MM.1S (cell line): ENCODE data around the gene PRG3.

ENCODE experiments used
- DNase-seq: peaks from one replicate; pipeline ENCODE4 v3.0.0-alpha.2; 2015
- H2AFZ ChIP-seq: fragments of 300-600 bp; sonication (generic); 2 replicates; pipeline ENCODE4 v1.6.0; 2016; ENCODE audit warnings: antibody characterized with exemption, low read length
- H3F3A ChIP-seq: fragments of 300-600 bp; sonication (generic); 2 replicates; pipeline ENCODE4 v1.6.1; 2016; ENCODE audit warnings: mild to moderate bottlenecking, antibody characterized with exemption, low read length, moderate library complexity, mixed read lengths; ENCODE audit not compliant: insufficient read depth
- H3K27ac ChIP-seq: fragments of 300-600 bp; sonication (generic); 2 replicates; pipeline ENCODE4 v1.5.1; 2016; ENCODE audit warnings: mild to moderate bottlenecking, low read length
- H3K27me3 ChIP-seq: fragments of 300-600 bp; sonication (generic); replicated peaks from 2 replicates; pipeline ENCODE4 v1.6.0; 2016; ENCODE audit warnings: low read length; ENCODE audit not compliant: insufficient read depth
- H3K36me3 ChIP-seq: fragments of 300-600 bp; sonication (generic); replicated peaks from 2 replicates; pipeline ENCODE4 v1.6.1; 2016; ENCODE audit warnings: mild to moderate bottlenecking, low read length, mixed read lengths; ENCODE audit not compliant: insufficient read depth
- H3K4me1 ChIP-seq: fragments of 300-600 bp; sonication (generic); 2 replicates; pipeline ENCODE4 v1.6.1; 2016; ENCODE audit warnings: low read length, mixed read lengths
- H3K4me2 ChIP-seq: fragments of 300-600 bp; sonication (generic); 2 replicates; pipeline ENCODE4 v1.6.0; 2016; ENCODE audit warnings: low read depth, low read length
- H3K4me3 ChIP-seq: fragments of 300-600 bp; sonication (generic); 2 replicates; pipeline ENCODE4 v1.5.1; 2016; ENCODE audit warnings: low read length, mixed read lengths
- H3K79me2 ChIP-seq: fragments of 300-600 bp; sonication (generic); 2 replicates; pipeline ENCODE4 v1.6.1; 2016; ENCODE audit warnings: mixed run types, low read length, mixed read lengths
- H3K9ac ChIP-seq: fragments of 300-600 bp; sonication (generic); 2 replicates; pipeline ENCODE4 v1.6.1; 2016; ENCODE audit warnings: low read length, mixed read lengths
- H3K9me2 ChIP-seq: fragments of 300-600 bp; sonication (generic); replicated peaks from 2 replicates; pipeline ENCODE4 v1.6.1; 2016; ENCODE audit warnings: mild to moderate bottlenecking, low read length, mixed read lengths; ENCODE audit not compliant: insufficient read depth
- H3K9me3 ChIP-seq: fragments of 300-600 bp; sonication (generic); replicated peaks from 2 replicates; pipeline ENCODE4 v1.6.1; 2016; ENCODE audit warnings: mild to moderate bottlenecking, low read length, mixed read lengths; ENCODE audit not compliant: insufficient read depth
- H4K20me1 ChIP-seq: fragments of 300-600 bp; sonication (generic); 2 replicates; pipeline ENCODE4 v1.6.1; 2016; ENCODE audit warnings: mild to moderate bottlenecking, low read length, moderate library complexity, mixed read lengths; ENCODE audit not compliant: insufficient read depth
- CTCF ChIP-seq: fragments of 300-600 bp; sonication (generic); IDR thresholded peaks from 2 replicates; pipeline ENCODE4 v1.5.1; 2016; ENCODE audit warnings: antibody characterized with exemption, low read length, mixed read lengths
- EZH2 ChIP-seq: fragments of 300-600 bp; sonication (generic); optimal IDR thresholded peaks from 2 replicates; pipeline ENCODE3; 2017; ENCODE audit warnings: low read depth, mild to moderate bottlenecking, antibody characterized with exemption, low read length, mixed read lengths
- EZH2phosphoT487 ChIP-seq: fragments of 300-600 bp; sonication (generic); IDR thresholded peaks from 2 replicates; pipeline ENCODE4 v1.6.1; 2018; ENCODE audit warnings: antibody characterized with exemption, low read length

The PRG3 gene

DNA sequence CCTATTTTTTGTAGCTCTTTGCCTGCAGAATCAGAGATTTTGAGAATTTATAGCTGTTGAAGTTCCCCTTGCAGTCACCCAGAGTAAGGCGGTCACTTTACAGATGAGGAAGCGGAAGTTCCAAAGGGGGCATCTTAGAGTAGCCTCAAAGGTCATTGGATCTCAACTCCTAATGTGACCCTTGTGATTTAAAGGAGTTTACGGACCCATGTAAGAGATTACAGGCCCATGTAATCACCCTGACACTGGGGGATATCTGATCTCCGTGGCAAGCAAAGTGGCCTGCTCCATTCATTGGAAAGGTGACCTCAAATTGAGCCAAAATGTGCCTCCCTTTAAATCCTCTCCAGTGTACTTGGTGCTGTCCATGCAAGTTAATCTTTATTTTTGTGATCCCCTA is 27.1 kb downstream of the PRG3 start:
- Histone ChIP-seq H3K4me3 (no peak overlapping the region), H3K27ac (no peak overlapping the region), H3F3A (no peaks in the 10 kb centered on the region), H3K9me2 (no peaks in the 10 kb centered on the region), H3K9ac (no peak overlapping the region), H3K79me2 (no peaks in the 10 kb centered on the region), H3K27me3 (no peaks in the 10 kb centered on the region), H3K36me3 (no peaks in the 10 kb centered on the region), H4K20me1 (no peaks in the 10 kb centered on the region), H3K9me3 (no peaks in the 10 kb centered on the region), H3K4me1 (no peaks in the 10 kb centered on the region), H3K4me2 (no peak overlapping the region), H2AFZ (no peak overlapping the region)
- no peak for DNase-seq
- no peak for TF ChIP-seq EZH2phosphoT487
- TF ChIP-seq EZH2 = no peak
- TF ChIP-seq CTCF = no peak

DNA sequence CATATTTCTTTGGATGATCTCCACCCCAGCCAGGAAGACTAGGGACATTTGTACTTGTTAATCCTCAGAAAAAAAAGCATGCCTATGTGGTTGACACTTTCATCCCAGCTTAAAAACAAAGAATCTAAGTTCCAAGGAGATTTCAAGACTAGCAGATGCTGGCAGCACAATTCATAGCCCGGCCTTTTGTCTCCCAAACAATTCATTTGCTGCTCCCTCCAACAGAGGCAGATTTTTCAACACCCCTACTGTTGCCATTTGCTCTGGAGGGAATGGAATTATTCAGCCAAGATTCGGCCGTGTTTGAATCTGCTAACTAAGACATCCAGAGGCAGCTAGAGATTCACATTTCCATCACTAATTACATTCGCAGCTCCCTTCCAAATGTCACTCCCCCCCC is 27.5 kb downstream of the PRG3 start:
- Histone ChIP-seq H3K4me2 (no peak overlapping the region), H3K4me1 (no peaks in the 10 kb centered on the region), H3K36me3 (no peaks in the 10 kb centered on the region), H3K4me3 (no peak overlapping the region), H3F3A (no peaks in the 10 kb centered on the region), H3K9ac (no peak overlapping the region), H2AFZ (no peak overlapping the region), H4K20me1 (no peaks in the 10 kb centered on the region), H3K9me2 (no peaks in the 10 kb centered on the region), H3K27ac (no peak overlapping the region), H3K9me3 (no peaks in the 10 kb centered on the region), H3K27me3 (no peaks in the 10 kb centered on the region), H3K79me2 (no peaks in the 10 kb centered on the region)
- TF ChIP-seq EZH2 = no peak
- TF ChIP-seq CTCF = no peak
- TF ChIP-seq EZH2phosphoT487 = no peak
- DNase-seq = no peak

DNA sequence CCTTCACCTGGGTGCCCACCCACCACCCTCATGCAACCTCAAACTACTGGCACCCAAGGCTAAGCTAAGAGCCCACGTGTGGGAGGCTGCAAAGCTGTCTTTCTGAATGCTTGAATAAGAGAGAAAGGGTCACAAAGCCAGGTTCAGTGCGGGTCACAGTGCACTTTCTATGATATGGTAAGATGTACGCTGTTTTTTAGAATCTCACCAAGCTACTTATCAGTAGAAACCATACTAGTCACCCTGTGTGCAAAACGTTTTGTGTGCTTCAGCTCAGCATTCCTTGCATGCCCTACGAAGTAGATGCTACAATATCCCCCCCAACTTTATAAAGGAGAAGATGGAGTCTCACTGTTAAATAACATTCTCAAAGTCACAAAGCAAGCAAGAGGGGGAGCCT is 27.9 kb downstream of the PRG3 start:
- no peaks in the 10 kb centered on the region for H3F3A ChIP-seq
- no peaks in the 10 kb centered on the region for H3K9me2 ChIP-seq
- no peak for DNase-seq
- H3K4me3 ChIP-seq = no peak overlapping the region
- H3K27me3 ChIP-seq = 0 out of 2 replicates have a peak, but pooled peaks cover 1% of the 10 kb centered on the region
- no peak overlapping the region for H3K4me2 ChIP-seq
- H4K20me1 ChIP-seq = no peaks in the 10 kb centered on the region
- H3K27ac ChIP-seq = no peak overlapping the region
- H3K79me2 ChIP-seq = no peaks in the 10 kb centered on the region
- no peak overlapping the region for H3K9ac ChIP-seq
- H2AFZ ChIP-seq = no peak overlapping the region
- no peaks in the 10 kb centered on the region for H3K36me3 ChIP-seq
- TF ChIP-seq EZH2 = no peak
- TF ChIP-seq EZH2phosphoT487 = no peak
- H3K4me1 ChIP-seq = no peaks in the 10 kb centered on the region
- no peaks in the 10 kb centered on the region for H3K9me3 ChIP-seq

DNA sequence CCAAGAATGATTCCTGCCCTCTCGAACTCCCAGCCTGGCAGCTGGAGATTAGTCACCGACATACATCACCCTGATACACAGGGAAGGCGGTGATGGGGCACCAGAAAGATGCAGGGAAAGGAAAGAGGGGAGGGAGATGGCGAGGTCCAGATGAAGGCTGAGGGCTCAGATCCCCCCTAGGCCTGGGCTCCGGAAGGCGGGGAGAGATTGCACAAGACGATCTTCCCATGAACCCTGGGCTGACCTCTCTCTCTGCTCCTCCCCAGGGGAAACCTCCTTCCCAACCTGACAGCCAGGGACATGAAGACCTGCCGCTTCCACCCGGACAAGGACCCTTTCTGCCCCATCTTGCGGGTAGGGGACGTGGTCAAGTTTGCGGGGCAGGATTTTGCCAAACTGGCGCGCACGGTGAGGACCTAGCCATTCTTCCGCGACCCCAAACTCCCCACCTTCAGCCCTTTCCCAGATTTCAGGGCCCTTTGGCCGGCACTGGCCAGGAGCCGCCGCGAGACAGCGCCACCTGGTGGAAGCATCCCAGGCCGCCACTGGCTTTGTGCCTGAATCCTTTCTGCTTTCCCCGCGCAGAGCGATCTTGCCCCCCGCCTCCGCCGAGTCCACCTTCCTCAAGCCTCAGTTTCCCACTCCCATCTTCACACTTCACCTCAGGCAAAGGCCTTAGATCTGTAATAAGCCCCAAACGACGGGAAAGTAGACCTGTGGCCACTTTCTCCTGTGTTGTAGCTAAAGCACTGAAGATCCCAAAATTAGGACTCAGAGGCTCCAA is 31.3 kb downstream of the PRG3 start:
- Histone ChIP-seq H3K9me3 (no peaks in the 10 kb centered on the region), H3K4me3 (no peak overlapping the region), H3K27me3 (0 out of 2 replicates have a peak, but pooled peaks cover 5% of the 10 kb centered on the region), H3K27ac (no peak overlapping the region), H2AFZ (peak overlapping the region; percentile 80), H3K9ac (no peak overlapping the region), H3F3A (no peaks in the 10 kb centered on the region), H3K9me2 (no peaks in the 10 kb centered on the region), H3K79me2 (no peaks in the 10 kb centered on the region), H3K36me3 (no peaks in the 10 kb centered on the region), H3K4me2 (peak overlapping the region; percentile 40; the same call in 1 of the 2 replicates), H4K20me1 (no peaks in the 10 kb centered on the region), H3K4me1 (no peaks in the 10 kb centered on the region)
- peak; percentile 39 for DNase-seq
- TF ChIP-seq EZH2 = no peak
- TF ChIP-seq CTCF = peak; percentile 88
